Epithelial cell of esophagus (primary cell): ENCODE data around the gene HAND1.

Experiments used
- DNase-seq: peaks from one replicate; pipeline ENCODE4 v3.0.0; 2010; ENCODE audit warnings: low read depth
- H3K4me3 ChIP-seq: 2 replicates; pipeline ENCODE4 v1.5.1; 2011; ENCODE audit warnings: mild to moderate bottlenecking, low read length, control low read depth
- CTCF ChIP-seq: IDR thresholded peaks from 2 replicates; pipeline ENCODE4 v1.5.1; 2011; ENCODE audit warnings: low read depth, mild to moderate bottlenecking, low read length, control low read depth, inconsistent platforms; ENCODE audit not compliant: insufficient read depth; ENCODE audit errors: missing control alignments

Gene HAND1

GRCh38 chr5:154456540-154456939 is 21.5 kb downstream of the HAND1 start:
- no peak for TF ChIP-seq CTCF

DNA sequence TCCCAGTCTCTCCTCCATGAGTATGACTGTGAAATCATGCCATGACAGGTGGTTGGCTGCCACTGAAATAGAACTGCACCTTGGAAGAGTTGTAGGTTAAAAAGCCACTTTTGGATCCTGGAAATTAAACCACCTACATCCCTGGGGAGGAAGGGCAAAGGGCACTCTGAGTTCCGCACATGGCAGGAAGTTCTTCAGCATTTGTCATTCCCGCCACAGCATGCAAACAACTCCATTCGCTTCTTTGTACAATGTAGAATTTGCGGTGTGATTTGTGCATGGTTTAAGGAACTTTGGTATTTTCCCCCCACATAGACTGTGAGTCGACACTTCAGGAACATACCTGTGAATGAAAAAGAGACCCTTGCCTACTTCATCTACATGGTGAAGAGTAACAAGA is 22.4 kb downstream of the HAND1 start:
- DNase-seq: no peak
- H3K4me3 ChIP-seq: no peak overlapping the region
- TF ChIP-seq CTCF: no peak

More at GRCh38 chr5:154456540-154456939, 21.5 kb downstream of the HAND1 start:
- H3K4me3 ChIP-seq: no peak overlapping the region
- DNase-seq: no peak

DNA sequence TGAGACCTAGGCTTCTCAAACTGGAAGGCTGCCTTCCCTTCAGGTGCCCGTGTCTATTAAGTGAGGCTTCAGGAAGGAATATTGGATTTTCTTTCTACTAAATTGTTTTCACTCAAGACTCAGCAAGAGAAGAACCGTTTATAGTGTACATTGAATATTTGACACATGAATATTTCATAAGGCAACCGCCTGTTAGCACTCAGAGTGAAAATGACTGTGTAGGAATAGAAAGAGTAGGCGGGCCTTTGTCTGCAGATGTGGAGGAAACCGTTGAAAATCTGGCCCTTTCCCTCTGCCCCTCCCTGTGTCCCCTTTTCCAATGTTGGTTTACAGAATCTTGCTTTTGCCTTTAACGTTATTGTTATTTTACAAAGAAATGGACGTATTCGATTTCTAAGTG is 26.1 kb downstream of the HAND1 start:
- DNase-seq: no peak
- H3K4me3 ChIP-seq: no peak overlapping the region
- TF ChIP-seq CTCF: no peak

DNA sequence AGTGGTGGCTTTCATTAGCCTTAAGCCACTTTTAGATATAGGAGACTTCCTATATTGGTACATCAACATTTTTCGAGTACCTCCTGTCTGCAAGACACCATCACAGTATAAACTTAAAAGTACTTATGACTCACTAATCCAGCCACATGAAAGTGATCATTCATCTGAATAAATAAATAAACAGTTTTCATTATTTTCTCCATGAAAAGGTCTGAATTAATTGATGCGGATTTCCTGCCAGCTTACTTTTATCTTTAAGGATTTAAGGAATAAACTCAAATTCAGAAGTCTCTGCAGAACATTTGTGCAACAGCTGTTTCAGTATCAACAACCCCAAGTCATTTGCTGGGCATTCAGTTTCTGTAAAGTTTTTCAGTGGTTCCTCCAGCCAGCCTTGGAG is 28.2 kb downstream of the HAND1 start:
- DNase-seq: no peak
- no peak for TF ChIP-seq CTCF
- no peak overlapping the region for H3K4me3 ChIP-seq

DNA sequence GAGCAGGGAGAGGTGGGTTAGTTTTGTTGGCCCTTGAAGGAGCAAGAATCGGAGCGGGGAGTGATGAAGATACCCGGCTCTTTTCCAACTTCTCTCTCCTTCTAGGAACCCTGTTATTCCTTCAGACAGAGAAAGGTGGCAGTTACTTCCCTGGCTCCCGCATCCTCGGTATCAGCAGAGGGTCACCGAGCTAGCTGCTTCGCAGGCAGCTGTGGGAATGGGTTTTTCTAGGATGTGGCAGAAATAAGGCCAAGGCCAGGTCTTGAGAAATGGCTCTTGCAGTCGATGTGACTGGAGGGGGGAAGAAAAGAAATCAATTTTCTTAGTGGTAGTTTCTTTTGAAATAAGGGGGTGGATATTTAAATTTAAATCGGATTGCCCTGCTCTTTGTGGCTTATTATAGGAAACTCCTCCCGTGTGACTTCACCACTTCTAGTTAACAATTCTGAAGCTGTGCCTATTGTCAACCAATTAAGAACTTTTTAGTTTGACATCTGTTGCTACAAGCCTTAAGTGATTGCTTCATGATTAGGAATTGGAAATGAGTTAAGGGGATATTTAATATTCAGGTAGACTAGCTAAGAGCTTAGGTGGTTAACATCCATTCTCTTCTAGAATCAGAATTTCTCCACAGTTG is 30.8 kb downstream of the HAND1 start:
- H3K4me3 ChIP-seq: peak overlapping the region; percentile 63
- no peak for DNase-seq
- TF ChIP-seq CTCF: no peak

DNA sequence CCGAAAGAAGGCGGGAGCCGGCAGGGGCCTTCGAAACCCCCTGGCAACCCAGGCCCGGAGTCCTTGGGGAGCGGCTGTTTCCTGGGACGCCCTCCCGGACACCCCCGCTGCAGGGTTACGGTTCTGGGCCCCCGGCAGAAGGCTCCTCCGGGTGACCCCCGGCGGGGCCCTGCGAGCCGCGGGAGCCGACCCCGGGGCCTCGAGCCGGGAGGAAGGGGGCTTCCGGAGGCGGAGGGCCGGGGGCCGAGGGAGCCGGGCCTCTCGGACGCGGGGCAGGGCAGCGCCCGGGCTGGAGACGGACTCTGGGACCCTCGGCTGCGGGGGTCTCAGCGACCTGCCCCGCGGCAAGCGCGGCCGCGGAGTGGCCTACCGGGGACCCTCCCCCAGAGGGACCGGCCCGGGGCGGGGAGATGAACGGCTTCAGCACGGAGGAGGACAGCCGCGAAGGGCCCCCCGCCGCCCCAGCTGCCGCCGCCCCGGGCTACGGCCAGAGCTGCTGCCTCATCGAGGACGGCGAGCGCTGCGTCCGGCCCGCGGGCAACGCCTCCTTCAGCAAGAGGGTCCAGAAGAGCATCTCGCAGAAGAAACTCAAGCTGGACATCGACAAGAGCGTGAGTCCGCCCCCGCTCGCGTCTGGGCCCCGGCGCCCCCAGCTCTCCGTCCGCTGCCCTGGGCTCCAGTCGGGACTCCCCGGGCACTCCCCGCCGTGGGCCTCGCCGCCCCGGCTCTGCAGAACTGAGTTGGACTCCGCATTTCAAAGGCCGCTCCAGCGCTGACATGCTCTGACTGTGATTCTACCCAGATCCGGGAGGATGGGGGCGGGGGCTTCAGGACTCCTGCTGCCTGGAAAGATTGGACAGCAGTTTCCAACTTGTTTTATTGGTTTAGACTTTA is 31.6 kb downstream of the HAND1 start:
- peak; percentile 63 for DNase-seq
- no peak for TF ChIP-seq CTCF
- H3K4me3 ChIP-seq: peak overlapping the region; percentile 63
